Measurements from ENCODE around the gene GSC2.

GSC2 gene

DNA sequence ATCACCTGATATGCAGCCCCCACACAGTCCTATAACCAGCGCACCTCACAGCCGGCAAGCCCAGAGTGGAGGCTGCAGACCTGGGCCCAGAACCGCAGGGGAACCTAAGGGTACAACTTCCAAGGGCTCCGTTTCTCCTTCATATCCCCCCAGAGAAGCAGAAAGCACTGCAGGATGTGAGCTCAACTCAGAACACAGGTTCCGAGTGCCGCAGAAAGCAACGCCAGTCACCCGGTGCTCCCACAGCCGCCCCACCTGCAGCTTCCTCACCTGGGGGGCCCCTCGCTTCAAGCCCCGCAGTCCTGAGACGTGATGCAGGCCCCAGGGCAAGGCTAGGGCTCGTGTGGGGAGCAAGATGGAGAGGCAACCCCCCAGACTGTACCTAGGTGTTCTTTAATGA is 16.5 kb downstream of the GSC2 start:
- DNase-seq (ENCODE audit: low read depth), result no peak

GRCh38 chr22:19132693-19133400 is 17.2 kb downstream of the GSC2 start:
- no peak for DNase-seq (ENCODE audit: low read depth)

DNA sequence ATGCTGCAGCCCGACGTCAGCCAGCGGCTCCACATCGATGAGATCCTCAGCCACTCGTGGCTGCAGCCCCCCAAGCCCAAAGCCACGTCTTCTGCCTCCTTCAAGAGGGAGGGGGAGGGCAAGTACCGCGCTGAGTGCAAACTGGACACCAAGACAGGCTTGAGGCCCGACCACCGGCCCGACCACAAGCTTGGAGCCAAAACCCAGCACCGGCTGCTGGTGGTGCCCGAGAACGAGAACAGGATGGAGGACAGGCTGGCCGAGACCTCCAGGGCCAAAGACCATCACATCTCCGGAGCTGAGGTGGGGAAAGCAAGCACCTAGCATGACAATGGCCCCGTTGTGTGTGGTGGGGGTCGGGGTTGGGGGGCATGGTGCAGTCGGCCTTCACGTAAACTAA is 17.9 kb downstream of the GSC2 start:
- no peak for DNase-seq (ENCODE audit: low read depth)

- DNase-seq (ENCODE audit: low read depth), result no peak
Observed at GRCh38 chr22:19131685-19132015, 18.4 kb downstream of the GSC2 start.

- DNase-seq (ENCODE audit: low read depth), result no peak
Observed at GRCh38 chr22:19130959-19131684, 19.0 kb downstream of the GSC2 start, which contains the start of gene TSSK2. Gene TSSK2 (plus strand): TSS chr22:19131308. CDS start chr22:19131400, 92 bp downstream.

DNA sequence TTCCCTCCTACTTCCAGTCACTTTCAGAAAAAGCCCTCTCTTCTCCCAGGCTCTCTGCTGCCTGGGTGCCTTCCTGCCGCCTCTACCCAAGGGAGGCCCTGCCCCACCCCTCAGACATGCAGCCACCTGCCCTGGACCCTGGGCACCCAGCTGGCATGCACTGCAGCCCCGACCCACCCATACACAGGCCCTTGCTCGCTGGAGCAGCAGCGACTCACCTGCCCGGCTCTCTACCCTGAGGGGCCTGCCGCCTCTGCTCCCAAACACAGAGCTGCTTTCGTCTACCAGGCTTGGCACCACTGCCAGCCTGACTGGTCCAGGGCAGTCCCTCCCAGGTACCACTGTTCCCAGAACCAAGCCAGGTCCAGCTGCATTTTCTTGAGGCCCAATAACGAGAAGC is 20.2 kb downstream of the GSC2 start:
- no peak for DNase-seq (ENCODE audit: low read depth)

- no peak for DNase-seq (ENCODE audit: low read depth)
Observed at GRCh38 chr22:19128946-19129727, 21.0 kb downstream of the GSC2 start.

- DNase-seq (ENCODE audit: low read depth), result no peak
Observed at GRCh38 chr22:19128009-19128401, 22.1 kb downstream of the GSC2 start.

GRCh38 chr22:19127329-19128008 is 22.6 kb downstream of the GSC2 start:
- DNase-seq (ENCODE audit: low read depth), result no peak

- no peak for DNase-seq (ENCODE audit: low read depth)
Observed at GRCh38 chr22:19126309-19127273, 23.5 kb downstream of the GSC2 start.

DNA sequence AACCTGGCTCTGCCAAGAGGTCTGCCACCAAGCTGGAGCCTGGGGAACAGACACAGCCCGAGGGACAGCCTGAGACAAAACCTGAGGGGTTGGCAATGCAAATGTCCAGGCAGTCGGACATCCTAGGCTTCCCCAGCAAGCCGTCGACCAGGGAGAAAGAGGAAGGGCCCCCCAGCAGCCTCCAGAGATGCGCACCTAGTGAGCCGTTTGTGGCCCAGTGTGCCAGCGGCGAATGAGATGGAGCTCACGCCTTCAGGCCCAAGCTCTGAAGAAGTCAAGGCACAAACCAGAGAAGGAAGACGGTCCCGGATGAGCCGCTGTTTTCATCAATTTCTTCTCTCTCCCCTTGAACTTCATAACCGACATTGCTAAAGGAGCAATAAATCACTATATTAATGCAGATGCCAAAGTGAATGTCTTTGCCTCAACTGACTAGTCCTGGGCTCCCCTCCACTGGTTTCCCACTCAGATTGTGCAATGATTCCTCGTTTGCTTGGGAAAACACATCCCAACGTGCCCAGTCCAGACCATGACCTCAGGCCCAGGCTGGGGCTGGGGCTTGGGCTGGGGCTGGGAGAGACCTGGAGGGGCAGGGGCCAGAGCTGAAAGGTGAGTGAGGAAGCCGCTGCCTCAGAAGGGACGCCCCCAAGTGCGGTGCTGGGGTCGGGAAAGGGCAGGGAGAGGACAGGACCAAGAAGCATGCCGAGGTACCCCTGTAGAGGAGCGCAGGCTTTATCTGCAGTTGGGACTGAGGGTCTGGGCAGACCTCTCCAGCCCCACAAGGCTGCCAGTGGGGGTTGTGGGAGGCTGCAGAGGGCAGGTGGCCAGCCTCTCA is 24.4 kb downstream of the GSC2 start:
- no peak for DNase-seq (ENCODE audit: low read depth)

DNA sequence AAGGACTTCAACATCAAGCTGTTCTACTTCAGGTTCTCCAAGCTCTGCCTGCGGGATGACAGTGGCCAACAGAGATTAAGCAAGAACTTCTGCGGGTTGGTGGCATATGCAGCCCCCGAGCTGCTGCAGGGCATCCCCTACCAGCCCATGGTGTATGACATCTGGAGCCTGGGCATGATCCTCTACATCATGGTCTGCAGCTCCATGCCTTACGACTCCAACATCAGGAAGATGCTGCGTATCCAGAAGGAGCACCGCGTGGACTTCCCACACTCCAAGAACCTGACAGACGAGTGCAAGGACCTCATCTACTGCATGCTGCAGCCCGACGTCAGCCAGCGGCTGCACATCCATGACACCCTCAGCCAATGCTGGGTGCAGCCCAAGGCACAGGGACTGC is 25.1 kb downstream of the GSC2 start:
- DNase-seq (ENCODE audit: low read depth), result no peak

GRCh38 chr22:19124377-19124776 is 25.7 kb downstream of the GSC2 start:
- DNase-seq (ENCODE audit: low read depth), result no peak

- no peak for DNase-seq (ENCODE audit: low read depth)
Observed at GRCh38 chr22:19123936-19124335, 26.2 kb downstream of the GSC2 start.

- no peak for DNase-seq (ENCODE audit: low read depth)
Observed at GRCh38 chr22:19122752-19123492, 27.2 kb downstream of the GSC2 start.

DNA sequence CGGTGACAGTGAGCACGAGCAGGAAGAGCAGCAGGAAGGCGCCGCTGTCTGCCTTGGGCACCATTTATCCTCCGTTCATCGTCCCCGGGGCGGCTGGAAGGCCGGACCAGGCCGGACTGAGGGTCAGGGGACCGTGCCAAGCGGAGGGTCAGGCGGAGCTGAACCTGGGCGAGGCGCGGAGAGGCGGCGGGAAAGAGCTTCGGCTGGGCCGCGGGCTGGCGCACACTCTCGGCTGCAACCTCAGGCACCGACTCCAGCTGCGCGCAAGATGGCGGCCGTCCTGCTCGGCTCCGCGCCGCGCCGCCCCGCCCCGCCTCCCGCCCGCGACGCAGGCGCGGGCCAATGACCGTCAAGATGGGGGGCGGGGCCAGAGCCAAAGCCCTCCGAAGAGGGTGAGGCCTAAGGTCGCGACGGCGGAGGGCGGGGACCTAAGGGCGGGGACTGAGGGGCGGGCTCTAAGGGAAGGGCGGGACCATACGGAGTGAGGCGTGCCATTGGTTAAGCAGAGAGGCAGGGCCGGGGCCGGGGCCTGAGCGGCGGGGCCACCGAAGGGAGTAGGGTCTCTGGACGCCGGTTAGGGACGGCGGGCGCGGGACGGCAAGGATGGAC is 27.8 kb downstream of the GSC2 start, which contains the start of gene DGCR2:
TSS of gene DGCR2 (minus strand) at position 270 of the 609 bp plus-strand sequence. CDS start at position 64, 206 bp downstream.
- DNase-seq (ENCODE audit: low read depth), result peak; percentile 93

DNA sequence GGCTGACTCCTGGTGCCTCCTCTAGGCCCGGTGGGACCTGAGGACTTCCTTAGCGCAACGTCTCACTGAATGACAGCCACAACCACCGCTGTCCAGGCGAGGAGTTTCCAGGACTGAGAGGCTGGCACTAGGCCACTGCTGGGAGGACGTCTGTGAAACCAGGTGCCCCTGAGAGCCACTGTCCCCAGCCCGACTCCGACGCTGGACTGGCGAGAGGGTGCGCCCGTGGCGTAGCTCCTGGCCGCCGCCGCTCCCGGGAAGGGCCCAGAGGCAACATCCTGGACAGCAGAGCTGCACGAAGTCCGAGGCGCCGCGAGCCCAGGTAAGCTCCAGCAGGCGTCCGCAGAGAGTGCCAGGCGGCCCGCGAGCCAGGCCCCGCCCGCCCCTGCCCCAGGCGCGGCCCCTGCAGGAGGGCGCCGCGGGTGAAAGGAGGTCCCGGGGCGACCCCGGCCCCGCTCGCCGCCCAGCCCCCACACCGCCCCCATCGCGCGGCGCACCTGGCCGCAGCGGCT is 28.4 kb downstream of the GSC2 start:
- no peak for DNase-seq (ENCODE audit: low read depth)

DNA sequence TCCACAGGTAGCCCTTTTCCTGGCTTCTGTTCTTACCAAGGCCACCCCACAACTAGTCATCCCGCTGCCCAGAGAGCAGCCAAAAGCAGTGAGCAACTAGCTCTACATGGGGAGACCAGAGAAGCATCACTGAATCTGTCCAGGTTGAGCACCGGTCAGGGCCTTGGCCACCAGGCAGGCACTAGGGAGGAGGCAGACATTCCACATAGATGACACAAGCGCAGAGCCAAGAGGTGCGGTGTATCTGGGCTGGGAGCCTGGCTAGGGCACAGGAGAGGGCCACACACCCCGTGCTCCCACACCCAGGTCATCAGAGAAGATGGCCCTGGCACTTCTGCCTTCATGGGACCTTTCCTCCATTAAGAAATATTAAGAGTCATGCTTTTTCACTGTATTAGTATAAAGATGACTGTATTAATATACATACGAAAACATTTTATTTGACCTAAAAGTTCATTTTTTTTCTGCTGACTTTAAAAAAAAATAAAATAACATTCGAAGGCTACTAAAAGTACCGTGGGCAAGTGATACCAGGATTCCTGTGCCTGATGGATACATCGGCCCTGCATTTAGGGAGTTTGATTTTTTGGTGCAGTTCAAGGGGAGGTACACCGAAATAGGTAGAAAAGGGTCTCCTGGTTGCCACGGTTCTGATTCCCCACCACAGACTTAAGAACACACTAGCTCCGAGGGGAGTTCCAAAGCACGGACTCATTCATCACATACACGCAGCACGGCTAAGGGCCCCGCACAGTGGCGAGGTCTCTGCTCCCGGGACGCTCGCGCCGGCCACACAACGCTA is 29.1 kb downstream of the GSC2 start:
- peak; percentile 26 for DNase-seq (ENCODE audit: low read depth)

Measured in activated T-cell treated with anti-CD3 and anti-CD28 coated beads for 24 hours (primary cell).